Measurements from ENCODE around the gene ZMYND8. TPM values are rescaled to one million over a fixed set of nuclear protein-coding genes. Genes with fewer than 3 reads are reported as not detected.

ZMYND8 gene
- total and polyA plus RNA-seq, 10 of the 15 experiments (the other 5 are each of a cell fraction or from before 2014, with no cell fraction given) = 12.9 to 54.8 (median 23.1) TPM

GRCh38 chr20:47263465-47264084 is 92.9 kb downstream of the ZMYND8 start (continued):
- no peak for TF ChIP-seq SRF (IDR thresholded peaks at IDR 0.05; ENCODE audit: low read depth in 2 of 2, low read length in 2 of 2)
- TF ChIP-seq EP300 (IDR thresholded peaks at IDR 0.05; ENCODE audit: borderline replicate concordance in 1 of 2, control insufficient read depth in 1 of 2, low read depth in 2 of 2, low read length in 2 of 2) = 0 out of 4 replicates have a peak, but pooled peaks of 1 of the 2 experiments have one; percentile 21
- peak; percentile 40; the same call in 1 of the 2 replicates for TF ChIP-seq PKNOX1 (IDR thresholded peaks at IDR 0.05)
- peak; percentile 16 for TF ChIP-seq CUX1 (IDR thresholded peaks at IDR 0.05; ENCODE audit: insufficient replicate concordance, low read depth, low read length)
- TF ChIP-seq RUNX3 (IDR thresholded peaks at IDR 0.05; ENCODE audit: low read length) = peak; percentile 40; the same call in 1 of the 2 replicates
- TF ChIP-seq MEF2B (IDR thresholded peaks at IDR 0.05; ENCODE audit: partially characterized antibody, poor library complexity, severe bottlenecking) = peak; percentile 80
- TF ChIP-seq IKZF2 (IDR thresholded peaks at IDR 0.05) = peak in 1 of 2 experiments; percentile 66; a peak in 1 of 4 replicates
- TF ChIP-seq JUNB (IDR thresholded peaks at IDR 0.05) = no peak
- 0 out of 2 replicates have a peak, but pooled peaks have one; percentile 10 for TF ChIP-seq DPF2 (IDR thresholded peaks at IDR 0.05)
- 0 out of 2 replicates have a peak, but pooled peaks have one; percentile 13 for TF ChIP-seq NFXL1 (IDR thresholded peaks at IDR 0.05; ENCODE audit: borderline replicate concordance)
- no peak for TF ChIP-seq CREB1 (IDR thresholded peaks at IDR 0.05; ENCODE audit: low read depth)

Measured in GM12878 (cell line).